NCI-H2081 treated with DMSO at 0.1 percent for 48 hours (cell line): ENCODE data around the gene GMPR.

Source experiments
- DNase-seq: peaks from one replicate; lab custom pipeline; 2025; lab: John Stamatoyannopoulos, UW

GMPR gene

GRCh38 chr6:16272201-16272600, 33.8 kb downstream of the GMPR start:
- DNase-seq: no peak

GRCh38 chr6:16273256-16273655, 34.9 kb downstream of the GMPR start:
- no peak for DNase-seq

GRCh38 chr6:16274483-16274882, 36.1 kb downstream of the GMPR start:
- no peak for DNase-seq

- DNase-seq: no peak
Measured at GRCh38 chr6:16274885-16275589, 36.6 kb downstream of the GMPR start.

GRCh38 chr6:16277101-16277981, 39.0 kb downstream of the GMPR start:
- no peak for DNase-seq

GRCh38 chr6:16278048-16278724, 39.8 kb downstream of the GMPR start:
- DNase-seq: no peak

- no peak for DNase-seq
Measured at GRCh38 chr6:16278750-16279149, 40.4 kb downstream of the GMPR start.

GRCh38 chr6:16279243-16279642, 40.9 kb downstream of the GMPR start:
- DNase-seq: no peak

- no peak for DNase-seq
Measured at GRCh38 chr6:16282370-16282769, 44.0 kb downstream of the GMPR start.

- DNase-seq: no peak
Measured at GRCh38 chr6:16284472-16284871, 46.1 kb downstream of the GMPR start.

GRCh38 chr6:16285467-16286150, 47.2 kb downstream of the GMPR start:
- DNase-seq: no peak

- no peak for DNase-seq
Measured at GRCh38 chr6:16286151-16286522, 47.8 kb downstream of the GMPR start.

GRCh38 chr6:16288163-16288562, 49.8 kb downstream of the GMPR start:
- no peak for DNase-seq

GRCh38 chr6:16291739-16292138, 53.4 kb downstream of the GMPR start:
- no peak for DNase-seq

GRCh38 chr6:16292432-16292831, 54.0 kb downstream of the GMPR start:
- no peak for DNase-seq

GRCh38 chr6:16292942-16293341, 54.6 kb downstream of the GMPR start:
- DNase-seq: no peak

GRCh38 chr6:16294371-16294770, 56.0 kb downstream of the GMPR start:
- DNase-seq: no peak

- DNase-seq: no peak
Measured at GRCh38 chr6:16295060-16295459, 56.7 kb downstream of the GMPR start.

GRCh38 chr6:16295471-16295870, 57.1 kb downstream of the GMPR start:
- DNase-seq: no peak

GRCh38 chr6:16296061-16296670, 57.8 kb downstream of the GMPR start:
- no peak for DNase-seq

- no peak for DNase-seq
Measured at GRCh38 chr6:16299861-16300260, 61.5 kb downstream of the GMPR start.

GRCh38 chr6:16301511-16301910, 63.1 kb downstream of the GMPR start:
- DNase-seq: no peak
